ENCODE results near the gene A3GALT2.
"Not testable (repeated sequence)": the region's sequence is repeated elsewhere in the genome, so short reads cannot be mapped to it uniquely, and the experiment has no call there.

Gene A3GALT2

GRCh38 chr1:33290615-33291014, 30.3 kb downstream of the A3GALT2 start:
- not testable (repeated sequence) for DNase-seq

DNA sequence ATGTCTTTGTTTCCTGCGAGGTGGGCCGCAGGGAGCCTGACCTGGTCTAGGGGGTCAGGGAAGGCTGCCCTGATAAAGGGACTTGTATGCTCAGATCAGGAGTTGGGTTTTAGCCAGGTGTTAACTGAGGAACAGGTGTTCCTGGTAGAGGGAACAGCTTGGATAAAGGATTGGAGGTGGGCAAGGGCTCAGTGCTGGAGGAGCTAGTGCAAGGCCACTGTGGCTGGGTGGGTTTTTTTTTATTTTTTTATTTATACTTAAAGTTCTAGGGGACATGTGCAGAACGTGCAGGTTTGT, 31.1 kb downstream of the A3GALT2 start:
- no peak for DNase-seq

DNA sequence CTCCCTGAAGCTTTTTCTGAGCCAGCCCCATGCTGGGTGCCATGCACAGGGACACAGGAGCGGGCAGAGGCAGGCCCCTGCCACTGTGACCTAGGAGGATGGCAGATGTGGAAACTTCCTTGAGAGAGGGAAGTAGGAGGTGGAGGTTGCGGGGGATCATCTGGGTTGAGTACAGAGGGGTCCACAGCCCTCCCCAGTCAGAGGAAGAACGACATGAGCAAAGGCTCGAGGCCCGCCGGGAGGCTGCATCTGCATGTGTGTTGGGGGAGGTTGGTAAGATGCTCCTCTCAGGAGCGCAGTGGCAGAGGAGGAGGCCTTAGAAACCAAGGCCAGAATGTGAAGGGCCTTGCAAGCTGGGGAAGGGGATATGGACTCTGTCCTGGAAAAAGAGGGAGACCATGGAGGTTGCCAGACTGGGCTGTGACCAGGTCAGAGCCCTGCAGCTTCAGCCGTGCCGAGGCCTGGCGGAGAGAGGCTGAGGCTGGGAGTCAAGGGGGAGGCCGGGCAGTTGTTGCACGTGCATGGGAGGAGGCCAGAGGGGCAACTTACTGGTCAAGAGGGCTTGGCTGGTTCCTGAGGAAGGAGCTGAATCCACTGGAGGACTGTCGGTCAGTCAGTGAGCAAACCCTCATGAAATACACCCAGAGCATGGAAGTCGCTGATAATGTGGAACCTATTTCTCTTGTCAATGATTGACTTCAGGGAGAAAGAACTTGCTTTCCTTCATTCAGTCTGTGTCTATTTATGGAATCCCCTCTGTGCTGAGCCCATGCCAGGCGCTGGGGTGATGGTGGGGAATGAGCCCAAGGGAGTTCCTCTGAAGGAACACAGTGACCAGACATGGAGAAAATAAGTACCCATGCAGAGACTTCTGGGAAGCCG, 31.7 kb downstream of the A3GALT2 start:
- DNase-seq, result no peak

GRCh38 chr1:33287317-33287716, 33.6 kb downstream of the A3GALT2 start:
- no peak for DNase-seq

GRCh38 chr1:33286451-33287185, 34.3 kb downstream of the A3GALT2 start:
- DNase-seq, result no peak

- no peak for DNase-seq
Observed at GRCh38 chr1:33284049-33284448, 36.8 kb downstream of the A3GALT2 start.

DNA sequence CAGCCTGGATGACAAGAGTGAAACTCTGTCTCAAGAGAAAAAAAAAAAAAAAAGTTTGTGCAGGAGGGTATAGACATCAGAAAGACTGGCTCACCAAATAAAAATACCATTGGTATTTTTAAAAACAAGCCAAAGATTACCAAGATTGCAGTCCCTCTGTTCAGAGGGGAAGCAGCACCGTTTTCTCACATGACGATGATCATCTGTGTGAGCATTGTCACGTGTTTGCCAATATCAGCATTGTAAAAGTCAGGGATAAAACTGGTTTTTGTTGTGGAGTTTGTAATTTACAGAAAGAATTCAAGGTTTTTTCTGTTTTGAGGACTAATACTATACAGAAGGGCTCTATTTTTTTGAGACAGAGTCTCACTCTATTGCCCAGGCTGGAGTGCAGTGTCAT, 38.1 kb downstream of the A3GALT2 start:
- DNase-seq, result no peak

DNA sequence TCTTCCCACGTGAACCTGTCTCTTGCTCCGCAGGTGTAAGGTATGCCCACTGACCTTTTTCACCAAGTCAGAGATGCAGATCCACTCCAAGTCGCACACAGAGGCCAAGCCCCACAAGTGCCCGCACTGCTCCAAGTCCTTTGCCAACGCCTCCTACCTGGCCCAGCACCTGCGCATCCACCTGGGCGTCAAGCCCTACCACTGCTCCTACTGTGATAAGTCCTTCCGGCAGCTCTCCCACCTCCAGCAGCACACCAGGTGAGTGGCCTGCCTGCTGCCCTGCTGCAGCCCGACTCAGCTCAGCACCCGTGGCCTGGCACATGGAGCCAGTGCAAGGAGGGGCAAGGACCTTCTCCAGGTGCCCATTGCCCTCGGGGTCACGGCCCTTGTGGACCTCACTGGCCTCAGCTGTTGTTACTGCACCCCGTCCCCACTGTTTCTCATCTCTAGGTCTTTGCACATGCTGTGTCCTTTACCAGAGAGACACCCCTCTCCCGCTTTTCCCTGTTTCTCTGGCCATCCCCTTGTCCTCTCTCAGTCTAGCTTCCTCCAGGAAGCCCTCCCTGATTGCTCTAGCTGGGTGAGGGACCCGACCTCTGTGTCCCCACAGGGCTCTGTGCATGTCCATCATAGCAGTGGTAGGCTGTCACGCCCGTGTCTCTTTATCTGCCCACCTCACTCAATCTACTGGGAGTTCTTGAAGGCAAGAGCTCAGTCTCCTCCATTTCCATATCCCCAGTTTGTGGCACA, 39.2 kb downstream of the A3GALT2 start:
- DNase-seq, result no peak

- no peak for DNase-seq
Observed at GRCh38 chr1:33280091-33280661, 40.7 kb downstream of the A3GALT2 start.

DNA sequence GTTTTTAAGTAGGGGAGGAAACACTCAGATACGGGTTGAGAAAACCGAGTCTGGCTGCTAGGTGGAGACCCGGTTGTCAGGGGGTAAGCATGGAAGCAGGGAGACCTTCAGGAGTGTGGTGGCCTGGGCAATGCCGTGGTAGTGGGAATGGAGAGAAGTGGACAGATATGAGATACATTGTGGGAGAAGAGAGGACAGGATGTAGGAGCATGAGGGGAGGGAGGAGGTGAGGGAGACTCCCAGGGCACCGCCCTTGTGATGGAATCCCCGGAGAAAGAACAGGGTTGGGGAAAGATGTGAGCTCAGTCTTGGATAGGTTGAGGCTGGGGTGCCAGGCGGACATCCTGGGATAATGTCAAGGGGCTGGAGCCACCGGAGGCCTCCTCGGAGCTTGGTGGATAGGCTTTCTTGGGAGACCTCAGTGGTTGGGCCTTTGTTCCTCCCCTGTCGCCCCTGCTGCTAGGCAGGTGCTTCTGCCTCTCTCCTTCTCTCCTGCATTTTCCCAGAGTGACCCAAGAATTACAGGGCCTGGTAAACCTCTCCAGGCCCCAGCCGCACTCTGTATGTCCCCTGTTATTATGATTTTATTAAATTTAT, 43.3 kb downstream of the A3GALT2 start:
- DNase-seq, result no peak

- DNase-seq, result no peak
Observed at GRCh38 chr1:33276573-33277298, 44.2 kb downstream of the A3GALT2 start.

DNA sequence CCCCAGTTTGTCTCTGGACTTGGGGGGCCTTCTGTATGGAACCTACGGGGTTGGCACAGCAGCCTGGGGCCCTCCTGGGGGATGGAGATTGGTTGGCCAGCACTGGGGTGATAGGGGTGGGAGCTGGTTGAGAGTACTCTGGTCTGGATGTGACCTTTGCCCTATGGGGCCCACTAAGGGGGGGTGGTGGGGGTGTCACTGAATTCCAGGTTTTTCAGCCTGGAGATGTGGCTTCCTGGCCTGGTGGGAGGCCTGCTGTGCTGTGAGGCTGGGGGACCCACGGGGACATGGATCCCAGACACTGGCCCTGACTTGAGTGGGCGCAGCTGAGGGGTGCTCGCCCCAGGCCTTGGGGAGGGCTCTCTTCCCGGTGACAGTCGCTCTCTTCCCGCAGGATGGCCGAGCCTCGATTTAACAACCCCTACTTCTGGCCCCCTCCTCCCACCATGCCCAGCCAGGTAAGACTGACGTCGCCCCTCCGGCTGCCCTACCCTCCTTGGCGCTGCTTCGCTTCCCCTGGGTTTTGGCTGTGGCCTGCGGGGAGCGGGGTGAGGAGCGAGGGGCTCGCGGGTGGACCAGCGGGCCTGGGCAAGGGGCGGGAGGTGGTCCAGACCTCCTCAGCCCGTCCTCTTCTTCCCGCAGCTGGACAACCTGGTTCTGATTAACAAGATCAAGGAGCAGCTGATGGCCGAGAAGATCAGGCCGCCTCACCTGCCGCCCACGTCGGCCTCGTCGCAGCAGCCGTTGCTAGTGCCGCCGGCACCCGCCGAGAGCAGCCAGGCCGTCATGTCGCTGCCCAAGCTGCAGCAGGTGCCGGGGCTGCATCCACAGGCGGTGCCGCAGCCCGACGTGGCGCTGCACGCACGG, 45.0 kb downstream of the A3GALT2 start:
- DNase-seq, result no peak

- DNase-seq, result peak; percentile 68
Observed at GRCh38 chr1:33275195-33275594, 45.7 kb downstream of the A3GALT2 start.

DNA sequence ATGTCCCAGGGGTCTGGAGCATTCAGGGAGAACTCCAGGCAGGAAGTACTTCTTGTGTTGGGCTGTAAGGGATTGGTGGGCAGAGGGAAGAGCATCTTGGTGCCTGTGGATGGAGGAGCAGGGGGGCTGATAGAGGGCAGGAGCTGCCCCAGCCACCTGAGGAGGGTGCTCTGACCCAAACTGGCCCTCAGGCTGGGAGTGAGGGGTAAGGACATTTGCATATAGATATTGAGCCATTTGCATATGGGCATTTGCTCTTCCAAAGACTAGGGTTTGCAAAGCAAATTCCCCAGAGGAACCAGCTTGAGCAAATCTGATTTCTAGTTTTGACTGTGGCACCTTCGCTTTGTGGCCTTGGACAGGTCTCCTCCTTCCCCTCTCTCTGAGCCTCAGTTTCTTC, 46.5 kb downstream of the A3GALT2 start:
- DNase-seq, result no peak

GRCh38 chr1:33273961-33274371, 46.9 kb downstream of the A3GALT2 start:
- DNase-seq, result no peak

GRCh38 chr1:33273406-33273805, 47.5 kb downstream of the A3GALT2 start:
- no peak for DNase-seq

- no peak for DNase-seq
Observed at GRCh38 chr1:33272930-33273329, 48.0 kb downstream of the A3GALT2 start.

DNA sequence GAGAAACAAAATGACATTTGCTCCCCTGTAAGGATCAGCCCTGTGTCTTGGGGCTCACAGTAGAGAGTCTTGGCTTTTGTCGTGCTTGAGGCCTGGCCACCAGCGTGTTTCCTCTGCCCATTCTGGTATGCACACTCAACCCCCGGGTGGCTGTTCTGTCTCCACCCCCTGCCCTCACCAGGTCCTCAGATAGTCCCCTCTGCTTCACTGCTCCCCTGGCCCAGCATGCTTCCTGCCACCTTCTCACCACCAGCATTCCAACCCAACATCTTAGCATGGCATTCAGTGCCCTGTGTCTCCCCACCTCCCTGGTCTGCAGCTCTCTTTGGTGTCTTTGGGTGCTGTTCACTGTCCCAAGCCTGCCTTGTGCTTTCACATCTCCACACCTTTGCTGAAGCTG, 48.4 kb downstream of the A3GALT2 start:
- DNase-seq, result no peak

DNA sequence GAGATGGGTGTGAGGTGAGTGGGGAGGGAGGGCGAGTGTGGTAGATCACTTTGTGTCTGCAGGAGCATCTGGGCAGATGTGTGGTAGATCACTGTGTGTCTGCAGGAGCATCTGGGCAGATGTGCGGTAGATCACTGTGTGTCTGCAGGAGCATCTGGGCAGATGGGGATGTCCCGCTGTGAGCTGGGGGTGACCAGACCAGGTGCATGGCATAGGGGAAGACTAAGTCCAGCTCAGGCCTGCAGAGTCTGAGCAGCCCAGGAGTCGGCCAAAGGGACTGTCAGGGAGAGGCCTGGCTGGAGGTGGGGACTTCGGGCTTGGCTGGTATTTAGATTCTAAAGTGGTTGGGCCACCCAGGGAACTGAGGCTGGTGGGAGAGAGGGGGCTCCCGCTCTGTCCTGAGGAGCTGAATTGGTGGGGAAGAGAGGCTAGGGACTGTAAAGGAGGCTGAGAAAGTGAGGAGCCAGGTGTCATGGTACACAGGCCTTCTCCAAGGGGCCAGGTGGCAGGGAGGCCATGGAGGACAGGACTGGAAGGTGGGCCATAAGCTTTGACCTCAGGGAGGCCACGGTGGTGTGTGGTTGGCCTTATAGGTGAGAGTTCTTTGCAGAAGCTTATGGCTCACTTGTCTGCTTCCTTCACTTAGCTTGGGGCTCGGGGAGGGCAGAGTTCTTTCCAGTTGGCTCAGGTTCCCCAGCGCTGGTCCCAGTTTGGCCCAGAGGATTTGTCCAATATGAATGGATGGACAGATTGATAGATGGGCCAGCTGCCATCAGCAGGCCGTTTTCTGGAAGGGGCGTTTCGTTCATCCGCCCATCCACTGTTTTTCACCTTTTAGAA, 49.0 kb downstream of the A3GALT2 start:
- DNase-seq, result no peak

DNA sequence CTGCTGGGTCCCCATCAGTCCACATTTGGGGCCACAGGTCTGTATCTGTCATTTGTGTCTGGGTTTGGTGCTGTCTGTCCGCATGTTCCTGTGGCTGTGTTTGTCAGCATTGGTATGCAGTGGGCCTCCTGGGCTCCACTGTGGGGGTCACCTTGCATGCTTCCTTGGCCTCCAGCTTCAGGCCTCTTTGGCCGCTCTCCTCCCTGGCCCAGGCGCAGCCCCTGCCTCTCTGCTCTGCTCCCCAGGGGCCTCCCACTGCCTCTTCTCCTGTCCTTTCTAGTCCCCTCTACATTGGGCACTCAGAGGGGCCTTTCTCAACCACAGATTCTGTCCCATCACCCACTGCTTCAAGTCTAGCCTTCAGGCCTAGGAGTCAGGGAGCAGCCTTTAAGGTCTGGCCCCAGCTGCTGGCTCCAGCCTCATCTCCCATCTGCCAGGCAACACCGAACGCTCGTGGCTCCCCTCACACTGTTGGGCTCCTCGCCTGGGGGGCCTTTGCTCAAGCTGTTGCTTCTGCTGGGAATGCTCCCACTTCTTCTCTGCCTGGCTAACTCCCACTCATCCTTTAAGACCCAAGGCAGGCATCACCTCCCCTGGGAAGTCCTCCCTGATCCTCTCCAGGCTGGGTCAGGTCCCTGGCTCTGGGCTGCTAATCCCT, 50.0 kb downstream of the A3GALT2 start:
- no peak for DNase-seq

Data from OCI-M1 (cell line).